KG1 (cell line): Measurements from ENCODE around the gene NR2F6.

ENCODE experiments used
- DNase-seq: peaks from one replicate; lab custom pipeline; 2025; lab: John Stamatoyannopoulos, UW

NR2F6 gene

GRCh38 chr19:17263712-17264640 lies 18.3 kb upstream of the NR2F6 start:
- DNase-seq, result no peak

GRCh38 chr19:17262557-17262956 lies 16.8 kb upstream of the NR2F6 start:
- DNase-seq, result no peak

- peak; percentile 52 for DNase-seq
Observed at GRCh38 chr19:17260842-17261325, 15.2 kb upstream of the NR2F6 start.

GRCh38 chr19:17259934-17260333 lies 14.2 kb upstream of the NR2F6 start:
- no peak for DNase-seq

GRCh38 chr19:17259118-17259780 lies 13.5 kb upstream of the NR2F6 start:
- no peak for DNase-seq

- no peak for DNase-seq
Observed at GRCh38 chr19:17256130-17256529, 10.4 kb upstream of the NR2F6 start.

- DNase-seq, result no peak
Observed at GRCh38 chr19:17255150-17255621, 9.5 kb upstream of the NR2F6 start.

- DNase-seq, result no peak
Observed at GRCh38 chr19:17254636-17255035, 8.9 kb upstream of the NR2F6 start.

- no peak for DNase-seq
Observed at GRCh38 chr19:17249887-17250548, 4.3 kb upstream of the NR2F6 start.

GRCh38 chr19:17248011-17248776 lies 2.5 kb upstream of the NR2F6 start:
- DNase-seq, result no peak

GRCh38 chr19:17246681-17247425 lies 1.1 kb upstream of the NR2F6 start:
- no peak for DNase-seq

GRCh38 chr19:17244618-17245534 lies 843 bp downstream of the NR2F6 start:
- no peak for DNase-seq

GRCh38 chr19:17243830-17244617 lies 1.7 kb downstream of the NR2F6 start:
- DNase-seq, result no peak

- no peak for DNase-seq
Observed at GRCh38 chr19:17243211-17243829, 2.4 kb downstream of the NR2F6 start.

- no peak for DNase-seq
Observed at GRCh38 chr19:17242431-17243208, 3.1 kb downstream of the NR2F6 start.

- DNase-seq, result no peak
Observed at GRCh38 chr19:17240826-17241399, 4.8 kb downstream of the NR2F6 start.

GRCh38 chr19:17240062-17240752 lies 5.5 kb downstream of the NR2F6 start:
- no peak for DNase-seq
